Heart left ventricle (tissue), 13 donors: ENCODE data around the gene TNKS2.

Experiments used
- CTCF ChIP-seq, 12 donors: fragments of 200-600 bp; sonication (generic) in 4 of 12; IDR thresholded peaks; one replicate each; pipeline versions ENCODE4 v1.5.0 to v1.8.0; 2018 to 2022; ENCODE audit warnings: antibody characterized with exemption in 12 of 12, mild to moderate bottlenecking in 5 of 12
- POLR2A ChIP-seq, 2 donors: fragments of 450-650 bp; IDR thresholded peaks; one replicate each; pipeline ENCODE4 v1.6.1; 2017; ENCODE audit warnings: antibody characterized with exemption in 2 of 2, mild to moderate bottlenecking in 2 of 2, moderate library complexity in 2 of 2
- donor health status: ischemic (EF 13 %, LVEDD 7.1; RV severe dilation, severe dysfunction).
- donor health status: DM: no; HTN: yes; CAD: no.
- donor health status: DM: no; HTN: no; CAD: no.
- donor health status: ischemic (EF 25% LVEDD 6.9; RV normal size, moderate dysfunction).
- donor health status: ischemic (EF 25% LVEDD 5.7; RV mildly dilated, moderate dysfunction).
- donor health status: ischemic (EF 35%, LVEDD 5.7; RV mildly dilated, moderate dysfunction).
- donor health status: nonischemic (EF 11% LVEDD 7.7; RV severe dilation, severe dysfunction).
- donor health status: DM: yes; HTN: yes; CAD: no.
- donor health status: PGD.
- donor health status: ischemic (EF 29% LVEDD 5.4; RV normal size, mild dysfunction).
- donor health status: nonischemic (EF 23%, LVEDD 6.1; RV moderate dilation, normal function).

- TF ChIP-seq CTCF (IDR thresholded peaks at IDR 0.05) (no peak), POLR2A (IDR thresholded peaks at IDR 0.05) (no peak)
Measured at GRCh38 chr10:91824076-91824475, 25.9 kb downstream of the TNKS2 start.
